ENCODE measurements around the gene FOXP2. TPM values are rescaled to one million over a fixed set of nuclear protein-coding genes. Genes with fewer than 3 reads are reported as not detected.

FOXP2 gene
- total and polyA plus RNA-seq, 2 of the 13 experiments (the other 11 are each of a cell fraction or from before 2014, with no cell fraction given): 0.90 TPM; not detected in 1

DNA sequence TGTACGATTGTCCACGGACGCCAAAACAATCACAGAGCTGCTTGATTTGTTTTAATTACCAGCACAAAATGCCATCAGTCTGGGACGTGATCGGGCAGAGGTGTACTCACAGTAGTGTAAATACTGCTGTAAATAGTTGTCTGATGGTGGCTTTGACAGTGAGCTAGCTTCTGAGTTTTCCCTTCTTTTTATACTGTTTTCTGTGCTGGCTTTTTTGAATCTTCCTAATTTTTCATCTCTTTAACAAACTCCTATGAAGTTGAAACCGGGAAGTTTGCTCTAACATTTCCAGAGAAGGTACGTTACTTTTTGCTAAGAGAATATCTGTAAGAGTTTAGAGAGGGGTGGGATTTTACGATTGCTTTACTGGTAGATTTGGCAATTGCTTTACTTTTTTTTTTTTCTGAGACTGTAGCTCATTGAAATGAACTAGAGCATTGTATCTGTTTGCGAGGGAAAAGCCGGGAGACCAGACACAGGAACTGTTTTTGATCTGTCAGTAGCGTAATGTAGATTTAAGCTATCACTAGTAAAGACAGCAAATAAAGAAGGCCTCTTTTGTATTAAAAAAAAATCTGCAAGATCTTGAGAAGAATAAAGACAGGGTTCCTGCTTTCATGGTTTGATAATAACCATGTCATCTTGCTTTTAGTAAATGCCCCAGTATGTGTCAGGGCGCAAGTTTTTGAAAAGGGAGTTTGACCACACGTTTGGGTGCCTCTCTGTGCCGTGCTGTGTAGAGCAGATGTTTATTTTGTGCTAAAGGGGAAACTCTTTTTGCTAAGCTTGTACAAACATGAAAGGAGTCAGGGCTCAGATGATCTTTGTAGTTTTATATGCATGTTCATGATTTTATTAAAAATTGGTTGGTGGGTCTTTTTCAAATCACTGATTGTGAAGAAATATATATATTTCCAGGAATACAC, 712 bp downstream of the FOXP2 start (continued):
- TF ChIP-seq, protein P1, sequence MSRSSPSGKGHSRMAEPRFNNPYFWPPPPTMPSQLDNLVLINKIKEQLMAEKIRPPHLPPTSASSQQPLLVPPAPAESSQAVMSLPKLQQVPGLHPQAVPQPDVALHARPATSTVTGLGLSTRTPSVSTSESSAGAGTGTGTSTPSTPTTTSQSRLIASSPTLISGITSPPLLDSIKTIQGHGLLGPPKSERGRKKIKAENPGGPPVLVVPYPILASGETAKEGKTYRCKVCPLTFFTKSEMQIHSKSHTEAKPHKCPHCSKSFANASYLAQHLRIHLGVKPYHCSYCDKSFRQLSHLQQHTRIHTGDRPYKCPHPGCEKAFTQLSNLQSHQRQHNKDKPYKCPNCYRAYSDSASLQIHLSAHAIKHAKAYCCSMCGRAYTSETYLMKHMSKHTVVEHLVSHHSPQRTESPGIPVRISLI (CRISPR knock-in tag; IDR thresholded peaks at IDR 0.05; ENCODE audit: borderline replicate concordance): peak; percentile 30; the same call in 1 of the 2 replicates
- 0 out of 2 replicates have a peak, but pooled peaks have one; percentile 26 for TF ChIP-seq FOXA3 (CRISPR knock-in tag; IDR thresholded peaks at IDR 0.05)
- TF ChIP-seq ZNF33B (CRISPR knock-in tag; IDR thresholded peaks at IDR 0.05): no peak
- TF ChIP-seq CENPT (CRISPR knock-in tag; IDR thresholded peaks at IDR 0.05; ENCODE audit: low read depth): no peak

DNA sequence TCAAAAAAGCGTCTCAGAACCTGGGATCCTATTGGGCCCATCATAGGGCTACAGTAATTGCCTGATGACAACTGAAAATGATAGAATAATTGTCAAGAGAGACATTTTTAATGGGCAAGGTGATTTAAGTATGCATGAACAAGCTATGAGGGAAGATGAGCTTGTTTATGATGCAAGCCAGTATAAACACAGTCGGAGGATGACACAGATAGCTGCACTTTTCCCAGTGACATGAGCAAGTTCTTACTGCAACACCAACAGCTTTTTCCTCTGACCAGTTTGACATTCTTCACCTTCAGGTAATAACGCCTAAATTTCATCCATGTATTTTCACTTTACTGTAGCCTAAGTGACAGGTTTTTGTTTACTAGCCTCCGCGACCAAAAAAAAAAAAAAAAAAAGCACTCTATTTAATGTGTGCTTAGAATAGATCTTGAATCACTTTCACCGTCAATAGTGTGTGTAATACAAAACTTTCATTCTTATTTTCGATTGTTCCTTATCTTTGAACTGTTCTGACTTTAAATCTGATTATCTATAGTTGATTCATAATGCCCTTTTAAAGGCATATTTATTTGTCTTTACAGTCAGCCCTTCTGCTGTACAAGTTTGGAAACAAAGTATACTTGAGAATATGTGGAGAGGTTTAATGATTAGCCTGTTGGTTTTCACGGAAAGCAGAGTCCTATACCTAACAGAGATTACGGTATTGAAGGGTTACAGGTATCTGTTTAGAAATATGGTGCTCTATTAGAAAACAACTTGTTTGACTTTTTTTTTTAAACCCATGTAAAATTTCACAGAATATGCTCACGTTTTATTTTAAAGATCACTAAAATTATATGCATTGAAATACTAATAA, 1.7 kb downstream of the FOXP2 start:
- ChIA-PET POLR2A (no interaction called here), CTCF (ENCODE audit: low intra/inter-chr PET ratio, low total read pairs) (no interaction called here)
- FAIRE-seq: no peak
- TF ChIP-seq, protein P2, sequence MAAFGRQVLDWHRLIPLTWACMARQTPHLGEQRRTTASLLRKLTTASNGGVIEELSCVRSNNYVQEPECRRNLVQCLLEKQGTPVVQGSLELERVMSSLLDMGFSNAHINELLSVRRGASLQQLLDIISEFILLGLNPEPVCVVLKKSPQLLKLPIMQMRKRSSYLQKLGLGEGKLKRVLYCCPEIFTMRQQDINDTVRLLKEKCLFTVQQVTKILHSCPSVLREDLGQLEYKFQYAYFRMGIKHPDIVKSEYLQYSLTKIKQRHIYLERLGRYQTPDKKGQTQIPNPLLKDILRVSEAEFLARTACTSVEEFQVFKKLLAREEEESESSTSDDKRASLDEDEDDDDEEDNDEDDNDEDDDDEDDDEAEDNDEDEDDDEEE (CRISPR knock-in tag; IDR thresholded peaks at IDR 0.05): no peak
- TF ChIP-seq ZFY (CRISPR knock-in tag; IDR thresholded peaks at IDR 0.05) (no peak), MYC (CRISPR knock-in tag; IDR thresholded peaks at IDR 0.05; ENCODE audit: borderline replicate concordance) (no peak), GTF2F1 (IDR thresholded peaks at IDR 0.05; ENCODE audit: low read length) (no peak), YEATS2 (CRISPR knock-in tag; IDR thresholded peaks at IDR 0.05; ENCODE audit: borderline replicate concordance) (no peak), SNAPC2 (CRISPR knock-in tag; IDR thresholded peaks at IDR 0.05) (no peak)
- TF ChIP-seq, protein P3, sequence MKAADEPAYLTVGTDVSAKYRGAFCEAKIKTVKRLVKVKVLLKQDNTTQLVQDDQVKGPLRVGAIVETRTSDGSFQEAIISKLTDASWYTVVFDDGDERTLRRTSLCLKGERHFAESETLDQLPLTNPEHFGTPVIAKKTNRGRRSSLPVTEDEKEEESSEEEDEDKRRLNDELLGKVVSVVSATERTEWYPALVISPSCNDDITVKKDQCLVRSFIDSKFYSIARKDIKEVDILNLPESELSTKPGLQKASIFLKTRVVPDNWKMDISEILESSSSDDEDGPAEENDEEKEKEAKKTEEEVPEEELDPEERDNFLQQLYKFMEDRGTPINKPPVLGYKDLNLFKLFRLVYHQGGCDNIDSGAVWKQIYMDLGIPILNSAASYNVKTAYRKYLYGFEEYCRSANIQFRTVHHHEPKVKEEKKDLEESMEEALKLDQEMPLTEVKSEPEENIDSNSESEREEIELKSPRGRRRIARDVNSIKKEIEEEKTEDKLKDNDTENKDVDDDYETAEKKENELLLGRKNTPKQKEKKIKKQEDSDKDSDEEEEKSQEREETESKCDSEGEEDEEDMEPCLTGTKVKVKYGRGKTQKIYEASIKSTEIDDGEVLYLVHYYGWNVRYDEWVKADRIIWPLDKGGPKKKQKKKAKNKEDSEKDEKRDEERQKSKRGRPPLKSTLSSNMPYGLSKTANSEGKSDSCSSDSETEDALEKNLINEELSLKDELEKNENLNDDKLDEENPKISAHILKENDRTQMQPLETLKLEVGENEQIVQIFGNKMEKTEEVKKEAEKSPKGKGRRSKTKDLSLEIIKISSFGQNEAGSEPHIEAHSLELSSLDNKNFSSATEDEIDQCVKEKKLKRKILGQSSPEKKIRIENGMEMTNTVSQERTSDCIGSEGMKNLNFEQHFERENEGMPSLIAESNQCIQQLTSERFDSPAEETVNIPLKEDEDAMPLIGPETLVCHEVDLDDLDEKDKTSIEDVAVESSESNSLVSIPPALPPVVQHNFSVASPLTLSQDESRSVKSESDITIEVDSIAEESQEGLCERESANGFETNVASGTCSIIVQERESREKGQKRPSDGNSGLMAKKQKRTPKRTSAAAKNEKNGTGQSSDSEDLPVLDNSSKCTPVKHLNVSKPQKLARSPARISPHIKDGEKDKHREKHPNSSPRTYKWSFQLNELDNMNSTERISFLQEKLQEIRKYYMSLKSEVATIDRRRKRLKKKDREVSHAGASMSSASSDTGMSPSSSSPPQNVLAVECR (CRISPR knock-in tag; IDR thresholded peaks at IDR 0.05; ENCODE audit: borderline replicate concordance): no peak
- TF ChIP-seq, protein P4, sequence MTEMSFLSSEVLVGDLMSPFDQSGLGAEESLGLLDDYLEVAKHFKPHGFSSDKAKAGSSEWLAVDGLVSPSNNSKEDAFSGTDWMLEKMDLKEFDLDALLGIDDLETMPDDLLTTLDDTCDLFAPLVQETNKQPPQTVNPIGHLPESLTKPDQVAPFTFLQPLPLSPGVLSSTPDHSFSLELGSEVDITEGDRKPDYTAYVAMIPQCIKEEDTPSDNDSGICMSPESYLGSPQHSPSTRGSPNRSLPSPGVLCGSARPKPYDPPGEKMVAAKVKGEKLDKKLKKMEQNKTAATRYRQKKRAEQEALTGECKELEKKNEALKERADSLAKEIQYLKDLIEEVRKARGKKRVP (CRISPR knock-in tag; IDR thresholded peaks at IDR 0.05): 0 out of 4 replicates have a peak, but pooled peaks of 1 of the 2 experiments have one; percentile 17

More for the DNA sequence above, 1.7 kb downstream of the FOXP2 start:
- Histone ChIP-seq H3K9me3 (ENCODE audit: low read length) (no peaks in the 10 kb centered on the region), H4K20me1 (ENCODE audit: insufficient read depth, low read length) (no peaks in the 10 kb centered on the region), H3K9ac (ENCODE audit: insufficient read depth, low read depth, low read length) (peak overlapping the region; percentile 53; the same call in 1 of the 2 replicates), H2AFZ (ENCODE audit: low read length) (peak overlapping the region; percentile 50), H3K4me3 (replicated peaks in 1 of 3; ENCODE audit: insufficient read depth in 1 of 3, low read depth in 2 of 3, low read length in 3 of 3) (peak overlapping the region; percentile 24 to 48 (median 30); a peak in 4 of 6 replicates), H3K4me1 (ENCODE audit: insufficient read depth, low read length) (peaks cover 40% of the 10 kb centered on the region), H3K36me3 (replicated peaks in 1 of 2; ENCODE audit: control insufficient read depth in 1 of 2, insufficient read depth in 2 of 2, low read length in 2 of 2) (no peaks in the 10 kb centered on the region), H3K79me2 (ENCODE audit: insufficient read depth, low read length) (no peaks in the 10 kb centered on the region), H3K27ac (ENCODE audit: extremely low read length, insufficient read depth, low read length) (no peak overlapping the region), H3K4me2 (ENCODE audit: low read depth, low read length) (peak overlapping the region; percentile 81), H3K27me3 (ENCODE audit: control insufficient read depth in 1 of 2, insufficient read depth in 2 of 2, low read length in 2 of 2) (no peaks in the 10 kb centered on the region)
- no TSS peak for BruUV-seq (replicated peaks)
- intact Hi-C loops (cut with micrococcal nuclease; ENCODE audit: unreplicated experiment): no loop called here
- in situ Hi-C loops (cut with HindIII; ENCODE audit: extremely low pct_ligation_motif_present, low pct_unique_long_range_greater_than_20kb): loop anchor here (25.0 kb wide), 1 partner anchor 329 kb away; no protein-coding TSS in a partner anchor
- DNase-seq (ENCODE audit: low spot score) (no peak), ATAC-seq (peak; percentile 78)
- 1% methylated on average over 10 of the region's 10 CpGs for WGBS (ENCODE audit: low lambda C conversion rate)
